GM12892 (cell line): ENCODE measurements around the gene GPC4.
"Not testable (repeated sequence)": the region's sequence is repeated elsewhere in the genome, so short reads cannot be mapped to it uniquely, and the experiment has no call there.

Source experiments
- DNase-seq: peaks from one replicate; pipeline ENCODE4 v3.0.0; 2011; ENCODE audit not compliant: insufficient read length
- FAIRE-seq: peaks from 2 replicates; lab custom pipeline; 2011; peaks lifted over from hg19 to GRCh38; lab: Jason Lieb, UNC
- POLR2A ChIP-seq: IDR thresholded peaks from 2 replicates; pipeline ENCODE4 v1.6.1; 2011; ENCODE audit warnings: low read depth, low read length, control low read depth
- POLR2AphosphoS5 ChIP-seq: IDR thresholded peaks from 2 replicates; pipeline ENCODE4 v1.6.1; 2011; ENCODE audit warnings: low read depth, low read length, control low read depth
- TAF1 ChIP-seq: IDR thresholded peaks from 2 replicates; pipeline ENCODE4 v1.6.1; 2011; ENCODE audit warnings: low read depth, mild to moderate bottlenecking, control low read depth, low read length, borderline replicate concordance

Gene GPC4

DNA sequence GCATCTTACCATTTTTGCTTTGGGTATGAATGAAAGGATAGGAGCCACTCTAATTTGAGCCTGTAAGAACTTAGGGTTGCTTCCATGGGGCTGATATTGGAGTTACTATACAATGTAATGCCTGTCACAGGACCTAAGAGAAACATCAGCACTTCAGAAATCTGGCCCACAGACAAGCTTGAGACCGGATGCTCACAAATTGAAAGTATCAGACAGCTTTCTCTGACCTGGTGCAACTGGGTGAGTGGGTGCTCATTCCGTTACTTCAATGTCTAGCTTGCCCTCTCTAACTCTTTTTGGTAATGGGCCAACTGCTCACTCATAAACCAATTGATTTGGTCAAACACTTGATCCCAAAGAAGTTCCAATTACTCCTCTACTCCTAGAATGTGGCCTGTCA, 62.1 kb downstream of the GPC4 start:
- no peak for FAIRE-seq
- no peak for DNase-seq
- TF ChIP-seq POLR2A, result no peak
- TF ChIP-seq TAF1, result no peak

DNA sequence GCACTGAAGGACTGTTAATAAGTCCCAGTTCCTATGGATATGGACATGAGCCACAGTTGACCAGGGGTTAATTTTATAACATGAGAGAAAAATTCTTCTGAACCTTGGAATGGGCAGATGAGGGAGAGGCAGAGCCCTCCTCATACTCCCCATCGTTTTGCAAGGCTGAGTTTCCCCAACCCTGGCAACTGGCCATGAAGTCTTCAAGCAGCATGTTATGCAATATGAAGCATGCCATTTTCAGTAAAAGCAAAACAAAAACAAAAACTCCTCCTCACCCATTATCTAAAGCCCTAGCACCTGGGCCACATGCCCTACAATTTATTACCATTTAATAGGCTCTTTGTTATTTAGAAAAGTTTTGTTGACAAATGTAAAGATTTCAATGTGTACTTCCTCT, 64.5 kb downstream of the GPC4 start:
- FAIRE-seq (no peak), DNase-seq (no peak)
- no peak for TF ChIP-seq TAF1
- TF ChIP-seq POLR2AphosphoS5, result no peak
- no peak for TF ChIP-seq POLR2A

DNA sequence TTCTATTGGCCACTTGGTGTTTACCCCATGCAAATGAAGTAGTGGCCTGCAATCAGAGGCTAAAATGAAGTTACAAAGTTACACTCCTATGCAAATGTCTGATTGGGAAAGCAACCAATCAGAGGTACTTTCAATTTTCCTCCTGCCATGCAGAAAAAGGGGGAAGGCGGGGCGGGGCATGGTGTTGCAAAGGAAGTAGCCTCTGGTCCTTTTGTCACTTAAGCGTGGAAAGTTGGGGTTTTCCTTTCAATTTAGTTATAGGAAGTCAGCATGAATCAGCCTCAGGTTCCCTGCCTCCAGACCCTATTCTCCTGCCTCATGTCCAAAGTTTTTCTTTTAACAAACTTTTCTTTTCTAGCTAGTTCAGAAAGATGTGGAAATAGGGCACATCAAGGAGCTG, 69.3 kb downstream of the GPC4 start:
- FAIRE-seq (no peak), DNase-seq (no peak)
- TF ChIP-seq POLR2A (no peak), TAF1 (no peak), POLR2AphosphoS5 (no peak)

DNA sequence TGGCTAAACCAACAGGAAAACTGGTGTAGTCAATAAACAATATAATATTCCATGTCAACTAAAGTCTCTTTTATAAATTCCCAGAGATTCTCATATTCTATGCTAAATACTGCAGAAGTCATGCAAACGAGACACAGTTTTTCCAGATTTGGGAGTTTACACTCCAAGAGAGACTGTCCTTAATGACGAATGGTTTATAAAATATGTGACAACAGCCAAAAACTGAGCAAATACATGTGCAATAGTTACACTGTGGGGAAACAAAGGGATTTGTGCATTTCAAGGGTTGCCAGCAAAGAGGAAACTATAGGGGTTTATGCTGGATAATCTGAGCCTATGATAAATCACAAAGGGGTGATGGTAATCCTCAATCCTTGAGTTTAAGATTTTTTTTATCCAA, 75.7 kb downstream of the GPC4 start:
- no peak for DNase-seq
- TF ChIP-seq TAF1 (no peak), POLR2AphosphoS5 (no peak), POLR2A (no peak)
- no peak for FAIRE-seq

DNA sequence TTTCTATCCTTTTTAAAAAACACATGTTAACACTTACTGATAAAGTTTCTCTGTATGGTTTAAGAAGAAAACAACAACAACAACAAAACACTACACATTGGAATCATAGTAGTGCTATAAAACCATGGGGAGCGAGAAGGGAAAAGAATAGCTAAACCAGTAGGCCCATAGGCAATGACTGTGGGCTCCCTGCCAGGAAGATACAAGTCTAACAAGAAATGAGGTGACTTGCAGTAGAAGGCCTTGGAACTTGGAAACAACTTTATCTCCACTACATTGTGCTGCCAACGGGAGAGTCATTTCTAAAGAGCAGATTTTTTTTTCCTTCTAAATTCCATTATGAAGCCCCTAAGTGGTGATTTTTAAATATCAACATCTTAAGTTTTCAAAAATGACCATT, 78.0 kb downstream of the GPC4 start:
- no peak for TF ChIP-seq POLR2AphosphoS5
- TF ChIP-seq POLR2A, result no peak
- TF ChIP-seq TAF1, result no peak
- DNase-seq (no peak), FAIRE-seq (no peak)

DNA sequence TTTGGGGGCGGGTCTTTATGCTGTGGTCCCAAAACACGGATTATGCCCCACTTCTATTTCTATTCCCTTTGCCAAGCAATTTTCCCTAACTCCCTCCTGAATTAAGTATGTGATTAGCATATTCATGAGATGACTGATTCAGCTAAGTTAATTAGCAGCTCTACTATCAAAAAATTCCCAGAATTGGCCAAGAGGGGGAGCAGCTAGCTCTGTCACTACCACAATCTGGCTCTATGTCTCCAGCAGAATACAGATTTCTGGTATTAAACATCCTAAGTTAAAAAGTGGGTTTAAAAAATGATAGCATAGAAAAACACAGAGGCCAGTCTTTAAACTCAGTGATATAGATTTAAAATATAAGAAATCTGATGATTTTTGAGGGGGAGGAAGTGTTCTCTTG, 80.3 kb downstream of the GPC4 start:
- no peak for DNase-seq
- no peak for TF ChIP-seq POLR2AphosphoS5
- TF ChIP-seq POLR2A, result no peak
- no peak for TF ChIP-seq TAF1
- FAIRE-seq, result peak; percentile 38

DNA sequence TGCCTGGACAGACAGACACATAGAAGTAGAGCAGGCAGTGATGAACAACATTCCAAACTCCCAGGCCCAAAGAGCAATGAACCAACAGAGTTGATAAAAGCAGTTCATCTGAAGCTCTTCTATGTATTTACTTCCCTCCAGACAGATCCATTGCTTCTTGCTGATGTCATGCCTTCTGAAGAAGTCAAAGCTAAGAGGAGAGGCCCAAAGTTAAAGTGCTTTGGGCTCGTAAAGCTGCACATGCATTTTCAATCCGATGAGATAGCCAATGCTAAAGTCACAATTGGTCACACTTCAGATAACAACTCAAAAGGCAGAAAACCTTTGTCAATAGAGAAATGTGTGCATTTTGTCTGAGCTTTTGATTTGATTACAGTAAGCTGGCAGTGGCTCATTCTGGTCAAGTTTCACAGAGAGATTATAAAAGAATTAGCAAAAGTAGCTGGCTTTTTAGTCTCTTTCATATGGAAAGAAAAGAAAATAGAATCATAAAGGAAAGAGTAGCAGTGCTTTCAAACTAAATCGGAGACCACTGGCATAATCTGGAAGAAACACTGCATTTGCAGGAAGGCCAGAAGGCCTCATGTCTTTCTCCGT, 82.0 kb downstream of the GPC4 start:
- TF ChIP-seq POLR2A (no peak), POLR2AphosphoS5 (no peak), TAF1 (no peak)
- FAIRE-seq, result no peak
- DNase-seq, result no peak

DNA sequence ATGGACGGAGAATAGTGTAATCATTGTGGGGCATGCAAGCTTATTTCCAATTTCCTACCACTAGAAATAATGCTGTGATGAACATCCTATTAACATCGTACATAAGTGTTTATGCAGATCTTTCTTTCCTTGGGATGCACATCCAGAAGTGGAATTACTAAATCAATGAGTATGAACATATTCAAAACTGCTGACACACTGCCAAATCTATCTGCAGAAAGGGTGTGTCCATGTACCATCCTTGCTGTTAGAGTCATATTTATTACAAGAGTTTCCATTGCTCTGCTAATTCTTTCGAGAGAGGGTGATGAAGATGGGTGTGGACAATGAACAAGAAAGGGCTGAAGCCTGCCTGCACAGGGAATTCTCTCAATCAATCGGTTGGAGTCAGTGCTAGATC, 82.6 kb downstream of the GPC4 start:
- no peak for DNase-seq
- no peak for FAIRE-seq
- TF ChIP-seq POLR2AphosphoS5 (no peak), TAF1 (no peak), POLR2A (no peak)

DNA sequence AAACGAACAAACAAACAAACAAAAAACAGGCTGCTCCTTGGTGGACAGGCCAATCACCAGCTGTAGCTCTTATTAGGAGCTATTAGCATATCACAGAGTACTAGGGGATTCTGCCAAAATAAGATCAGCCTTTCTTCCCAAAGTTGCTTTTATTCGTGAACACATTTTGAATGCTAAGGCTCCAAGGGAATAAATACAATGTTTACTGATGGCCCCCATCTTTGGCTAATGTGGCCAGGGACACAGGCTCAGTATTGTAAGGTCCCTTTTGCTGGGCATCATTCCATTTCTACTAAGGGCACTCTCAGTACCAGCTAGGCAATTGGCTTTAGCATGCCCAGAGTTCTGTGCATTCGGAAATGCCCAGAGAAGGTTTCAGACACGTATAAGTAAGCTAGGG, 84.3 kb downstream of the GPC4 start:
- DNase-seq (no peak), FAIRE-seq (no peak)
- no peak for TF ChIP-seq POLR2A
- TF ChIP-seq POLR2AphosphoS5, result no peak
- no peak for TF ChIP-seq TAF1

DNA sequence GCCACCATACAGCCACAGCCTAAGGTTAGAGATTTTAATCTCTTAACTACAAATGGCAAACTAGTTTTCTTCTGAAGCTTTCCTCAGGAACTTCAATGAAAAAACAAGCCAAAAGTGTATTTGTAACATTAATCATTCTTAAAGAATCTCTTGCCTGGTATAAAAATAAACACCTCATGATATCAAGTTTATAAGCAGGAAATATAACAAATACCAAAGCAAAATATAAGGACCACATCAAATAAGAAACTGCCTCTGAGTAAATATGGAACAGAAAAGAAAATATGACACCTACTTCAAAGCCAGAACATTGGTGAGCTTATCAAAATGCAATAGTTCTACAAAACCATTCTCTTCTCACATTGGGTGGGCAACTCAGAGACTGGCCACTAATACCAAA, 89.9 kb downstream of the GPC4 start:
- TF ChIP-seq POLR2AphosphoS5 (no peak), POLR2A (no peak), TAF1 (no peak)
- DNase-seq (no peak), FAIRE-seq (no peak)

DNA sequence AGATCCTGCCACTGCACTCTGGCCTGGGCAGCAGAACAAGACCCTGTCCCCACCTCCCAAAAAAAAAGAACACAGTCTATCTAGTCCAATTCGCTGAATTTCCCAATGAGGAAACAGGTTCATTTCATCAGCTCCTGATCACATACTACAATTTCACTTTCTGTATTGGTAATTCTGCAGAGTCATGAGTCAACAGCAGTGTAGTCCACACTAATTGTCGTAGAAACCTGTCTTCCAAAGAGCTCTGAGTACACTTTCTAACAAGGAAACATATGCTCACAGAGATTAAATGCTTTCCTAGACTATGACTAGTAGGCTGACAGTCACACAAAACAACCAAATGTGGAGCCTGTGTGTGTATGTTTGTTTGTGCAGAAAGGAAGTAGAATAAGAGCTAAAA, 91.9 kb downstream of the GPC4 start:
- peak; percentile 9 for FAIRE-seq
- no peak for DNase-seq
- TF ChIP-seq POLR2A (no peak), POLR2AphosphoS5 (no peak), TAF1 (no peak)

DNA sequence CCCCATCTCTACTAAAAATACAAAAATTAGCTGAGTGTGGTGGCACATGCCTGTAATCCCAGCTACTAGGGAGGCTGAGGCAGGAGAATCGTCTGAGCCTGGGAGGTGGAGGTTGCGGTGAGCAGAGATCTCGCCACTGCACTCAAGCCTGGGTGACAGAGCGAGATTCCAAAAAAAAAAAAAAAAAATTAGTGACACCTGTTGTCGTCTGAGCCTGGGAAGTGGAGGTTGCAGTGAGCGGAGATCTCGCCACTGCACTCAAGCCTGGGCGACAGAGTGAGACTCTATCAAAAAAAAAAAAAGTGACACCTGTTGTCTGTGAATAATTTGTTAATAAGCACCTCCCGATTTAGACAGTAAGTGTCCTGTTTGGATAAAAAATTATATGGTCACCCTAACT, 93.0 kb downstream of the GPC4 start:
- not testable (repeated sequence) for FAIRE-seq

DNA sequence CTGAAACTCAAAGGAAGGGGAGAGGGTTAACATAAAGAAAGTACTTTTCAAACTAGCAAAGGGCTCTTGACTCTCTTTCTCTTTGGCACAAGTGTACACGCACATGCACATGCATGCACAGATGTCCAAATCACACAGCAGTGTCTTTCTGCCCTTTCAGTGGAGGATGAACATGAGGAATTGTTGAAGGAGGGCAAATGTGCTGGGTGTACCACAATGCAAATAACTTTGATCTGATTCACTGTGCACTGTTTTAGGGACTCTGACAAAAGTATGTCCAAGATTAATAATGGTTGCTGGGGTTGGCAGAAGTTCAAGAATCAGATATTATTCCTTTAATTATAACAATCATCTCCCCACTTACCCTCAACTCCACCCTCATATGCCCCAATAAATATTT, 93.8 kb downstream of the GPC4 start:
- no peak for FAIRE-seq
- TF ChIP-seq POLR2AphosphoS5 (no peak), TAF1 (no peak), POLR2A (no peak)

More for the DNA sequence above, 93.0 kb downstream of the GPC4 start:
- DNase-seq, result not testable (repeated sequence)

More for the DNA sequence above, 93.8 kb downstream of the GPC4 start:
- DNase-seq, result no peak
